Effector memory CD8-positive, alpha-beta T cell (primary cell): Measurements from ENCODE around the gene MAN1B1.
"Not testable (repeated sequence)": the region's sequence is repeated elsewhere in the genome, so short reads cannot be mapped to it uniquely, and the experiment has no call there.

Experiments used
- ATAC-seq: fragments of 150-1000 bp; cut with Tn5 transposase; replicated peaks from 2 replicates; pipeline ENCODE4 v1.10.0; 2021; ENCODE audit warnings: mild to moderate bottlenecking, moderate library complexity
- DNase-seq, 3 experiments: peaks; one replicate each; pipeline ENCODE4 v3.0.0; 2021
- H3K27ac Mint-ChIP-seq, 2 donors: one replicate each; pipeline ENCODE4 v1.8.0; 2022; ENCODE audit warnings: mild to moderate bottlenecking in 2 of 2, mixed read lengths in 2 of 2, moderate library complexity in 2 of 2
- H3K27me3 Mint-ChIP-seq, 2 donors: one replicate each; pipeline ENCODE4 v1.8.0; 2022; ENCODE audit warnings: mixed read lengths in 2 of 2
- H3K36me3 Mint-ChIP-seq: one replicate; pipeline ENCODE4 v1.8.0; 2022; ENCODE audit warnings: mild to moderate bottlenecking, moderate library complexity, mixed read lengths; ENCODE audit not compliant: insufficient read depth
- H3K4me1 Mint-ChIP-seq, 2 donors: one replicate each; pipeline ENCODE4 v1.8.0; 2022; ENCODE audit warnings: low read depth in 2 of 2, mixed read lengths in 2 of 2
- H3K4me3 Mint-ChIP-seq, 2 donors: one replicate each; pipeline ENCODE4 v1.8.0; 2022; ENCODE audit warnings: mild to moderate bottlenecking in 2 of 2, mixed read lengths in 2 of 2, moderate library complexity in 2 of 2
- H3K9me3 Mint-ChIP-seq, 2 donors: one replicate each; pipeline ENCODE4 v1.8.0; 2022; ENCODE audit warnings: mixed read lengths in 2 of 2

The MAN1B1 gene

DNA sequence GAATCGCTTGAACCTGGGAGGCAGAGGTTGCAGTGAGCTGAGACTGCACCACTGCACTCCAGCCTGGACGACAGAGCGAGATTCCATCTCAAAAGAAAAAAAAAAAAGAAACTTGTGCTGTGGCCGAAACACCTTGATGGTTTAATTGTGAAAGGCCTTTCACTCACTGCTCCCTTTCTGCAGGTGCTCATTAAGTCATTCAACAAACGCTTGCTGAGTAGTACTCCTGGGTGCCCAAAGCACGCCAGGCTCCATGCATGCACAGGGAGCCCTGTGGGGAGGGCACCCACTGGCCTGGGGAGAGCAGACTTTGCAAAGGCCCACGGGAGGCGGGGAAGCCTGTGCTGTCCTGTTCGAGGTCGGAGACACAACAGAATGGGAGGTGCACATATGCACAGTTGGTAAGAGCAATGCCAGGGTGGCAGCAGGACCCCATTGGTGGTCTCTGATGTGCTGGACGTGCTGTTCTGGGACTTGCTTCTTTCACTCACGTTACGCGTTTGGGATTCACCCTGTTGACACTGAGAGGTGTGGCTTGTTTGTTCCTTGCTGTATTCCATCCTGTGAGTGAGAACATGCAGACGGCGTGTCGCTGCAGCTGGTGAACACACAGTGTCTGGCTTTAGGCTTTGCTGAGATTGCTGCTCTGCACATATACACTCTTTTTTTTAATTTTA is 29.9 kb upstream of the MAN1B1 start:
- H3K9me3 Mint-ChIP-seq, result no peaks in the 10 kb centered on the region

DNA sequence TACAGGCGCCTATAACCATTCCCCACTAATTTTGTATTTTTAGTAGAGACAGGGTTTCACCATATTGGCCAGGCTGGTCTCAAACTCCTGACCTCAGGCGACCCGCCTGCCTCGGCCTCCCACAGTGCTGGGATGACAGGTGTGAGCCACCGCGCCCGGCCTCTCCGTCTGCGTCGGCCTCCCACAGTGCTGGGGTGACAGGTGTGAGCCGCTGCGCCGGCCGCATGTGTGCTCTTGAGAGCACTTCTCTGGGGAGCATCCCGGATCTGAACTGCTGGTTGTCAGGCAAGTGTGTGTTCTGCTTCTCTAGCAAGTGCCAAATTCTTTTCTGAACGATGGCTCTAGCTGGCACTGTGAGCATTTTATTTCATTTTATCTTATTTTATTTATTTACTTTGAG is 29.2 kb upstream of the MAN1B1 start:
- no peaks in the 10 kb centered on the region for H3K9me3 Mint-ChIP-seq
- peaks cover 3% of the 10 kb centered on the region for H3K36me3 Mint-ChIP-seq
- H3K4me1 Mint-ChIP-seq, result no peaks in the 10 kb centered on the region
- ATAC-seq (no peak), DNase-seq (no peak)
- H3K4me3 Mint-ChIP-seq, result no peak overlapping the region
- no peak overlapping the region for H3K27ac Mint-ChIP-seq
- H3K27me3 Mint-ChIP-seq, result peaks cover 4 to 5% of the 10 kb centered on the region in 2 donors

More for the DNA sequence above, 29.9 kb upstream of the MAN1B1 start:
- H3K4me3 Mint-ChIP-seq, result no peak overlapping the region
- H3K4me1 Mint-ChIP-seq, result no peaks in the 10 kb centered on the region
- H3K27ac Mint-ChIP-seq, result no peak overlapping the region
- H3K27me3 Mint-ChIP-seq, result peaks cover 4 to 12% of the 10 kb centered on the region in 2 donors
- H3K36me3 Mint-ChIP-seq, result peaks cover 4% of the 10 kb centered on the region
- ATAC-seq (no peak), DNase-seq (no peak)

DNA sequence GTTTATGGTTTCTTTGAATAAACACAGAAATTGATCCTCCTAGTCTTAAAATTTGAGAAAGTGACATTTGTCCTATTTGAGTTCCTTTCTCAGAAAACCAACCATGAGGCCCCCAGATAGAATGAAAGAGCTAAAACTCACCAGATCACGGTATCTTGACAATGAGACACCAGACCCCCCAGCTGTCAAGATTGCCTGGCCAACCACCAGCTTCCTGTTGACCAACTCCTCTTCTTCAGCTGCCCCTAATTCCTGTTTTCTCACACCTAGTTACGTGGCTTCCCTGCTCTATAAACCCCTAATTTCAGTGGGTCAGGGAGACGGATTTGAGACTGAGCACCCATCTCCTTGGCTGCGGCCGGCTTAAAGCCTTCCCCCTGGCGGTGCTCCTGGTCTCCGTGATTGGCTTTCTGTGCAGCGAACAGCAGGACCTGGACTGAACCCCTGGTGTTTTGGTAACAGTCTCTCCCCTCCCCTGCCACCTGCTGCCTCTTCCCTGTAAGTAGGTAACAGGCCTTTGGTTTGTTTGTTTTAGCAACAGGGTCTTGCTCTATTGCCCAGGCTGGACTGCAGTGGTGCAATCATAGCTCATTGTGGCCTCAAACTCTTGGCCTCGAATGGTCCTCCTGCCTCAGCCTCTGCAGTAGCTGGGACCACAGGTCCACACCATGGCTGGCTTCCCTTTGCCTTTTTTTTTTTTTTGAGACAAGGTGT is 28.1 kb upstream of the MAN1B1 start:
- ATAC-seq (no peak), DNase-seq (no peak)
- H3K27ac Mint-ChIP-seq, result no peak overlapping the region
- no peak overlapping the region for H3K4me3 Mint-ChIP-seq
- no peaks in the 10 kb centered on the region for H3K36me3 Mint-ChIP-seq
- no peaks in the 10 kb centered on the region for H3K9me3 Mint-ChIP-seq
- H3K4me1 Mint-ChIP-seq, result no peaks in the 10 kb centered on the region
- H3K27me3 Mint-ChIP-seq, result no peaks in the 10 kb centered on the region

DNA sequence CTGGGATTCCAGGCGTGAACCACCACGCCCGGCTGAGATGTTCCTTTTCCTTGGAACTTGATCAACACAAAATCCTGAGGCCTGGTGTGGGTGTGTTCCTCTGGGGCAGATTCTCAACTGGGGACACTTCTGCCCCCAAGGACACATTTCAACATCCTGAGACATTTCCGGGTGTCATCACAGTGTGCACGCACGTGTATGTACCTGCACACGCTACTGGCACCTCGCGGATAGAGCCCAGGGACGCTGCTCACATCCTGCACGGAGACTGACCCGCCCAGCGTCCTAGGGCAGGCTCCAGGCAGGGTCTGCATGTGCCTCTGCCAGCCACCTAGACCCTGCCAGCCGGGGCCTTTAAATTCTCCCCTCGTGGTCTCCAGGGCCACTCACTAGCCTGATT is 24.4 kb upstream of the MAN1B1 start:
- Mint-ChIP-seq H3K27me3 (no peaks in the 10 kb centered on the region), H3K9me3 (no peaks in the 10 kb centered on the region), H3K4me1 (peaks cover 0 to 3% of the 10 kb centered on the region in 2 donors), H3K4me3 (no peak overlapping the region), H3K27ac (no peak overlapping the region), H3K36me3 (no peaks in the 10 kb centered on the region)
- ATAC-seq (no peak), DNase-seq (no peak)

DNA sequence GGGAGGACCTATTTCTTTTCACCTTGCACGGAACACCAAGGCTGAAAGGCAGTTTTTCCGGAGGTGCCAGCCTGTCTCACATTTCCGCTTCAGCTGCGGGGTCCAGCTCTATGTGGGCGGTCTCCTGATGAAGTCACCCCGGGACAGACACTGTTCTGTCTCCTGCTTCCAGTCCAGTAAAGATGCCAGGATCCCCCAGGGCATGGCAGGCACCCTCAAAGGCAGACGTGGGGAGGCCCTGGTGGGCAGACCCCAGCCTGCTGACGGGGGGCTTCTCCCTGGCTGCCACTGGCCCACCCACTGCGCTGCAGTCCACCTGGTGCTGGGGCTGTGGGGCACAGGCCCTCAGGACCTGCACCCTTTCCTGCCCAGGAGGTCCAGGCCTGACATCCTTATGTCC is 24.0 kb upstream of the MAN1B1 start:
- not testable (repeated sequence) for H3K27ac Mint-ChIP-seq, DNase-seq, H3K9me3 Mint-ChIP-seq

DNA sequence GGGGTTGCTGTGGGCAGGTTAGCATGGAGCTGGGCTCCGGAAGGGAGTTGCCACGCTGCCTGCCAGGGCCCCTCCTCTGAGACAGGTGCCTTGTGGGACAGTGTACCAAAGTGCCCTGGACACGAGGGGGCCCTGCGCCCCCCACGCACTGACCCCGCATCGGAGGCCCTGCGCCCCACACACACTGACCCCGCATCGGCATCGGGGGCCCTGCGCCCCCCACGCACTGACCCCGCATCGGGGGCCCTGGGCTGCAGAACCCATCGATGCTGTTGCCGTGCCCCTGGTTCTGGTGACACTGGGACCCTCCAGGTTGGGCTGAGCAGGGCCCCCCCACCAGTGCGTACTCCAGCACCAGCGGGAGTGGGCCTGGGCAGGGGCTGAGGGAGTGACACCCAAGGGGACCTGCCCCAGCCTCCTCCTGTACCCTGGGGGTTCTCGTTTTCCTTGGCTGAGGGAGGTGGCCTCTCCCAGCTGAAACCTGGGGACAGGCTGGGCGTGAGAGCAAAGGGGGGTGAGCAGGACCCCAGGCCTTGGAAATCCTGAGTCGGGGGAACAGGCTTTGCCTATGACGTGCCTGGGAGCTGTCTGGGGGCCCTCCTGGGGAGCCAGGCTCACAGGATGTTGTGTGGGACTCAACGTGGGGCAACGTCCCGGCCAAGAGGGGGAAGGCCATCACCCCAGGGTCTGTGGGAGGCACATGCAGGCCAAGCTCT is 23.3 kb upstream of the MAN1B1 start:
- H3K27ac Mint-ChIP-seq, result no peak overlapping the region
- H3K9me3 Mint-ChIP-seq, result no peaks in the 10 kb centered on the region
- ATAC-seq, result no peak

More for the DNA sequence above, 24.0 kb upstream of the MAN1B1 start:
- H3K4me3 Mint-ChIP-seq, ATAC-seq, H3K27me3 Mint-ChIP-seq, H3K36me3 Mint-ChIP-seq, H3K4me1 Mint-ChIP-seq: not testable (repeated sequence)

DNA sequence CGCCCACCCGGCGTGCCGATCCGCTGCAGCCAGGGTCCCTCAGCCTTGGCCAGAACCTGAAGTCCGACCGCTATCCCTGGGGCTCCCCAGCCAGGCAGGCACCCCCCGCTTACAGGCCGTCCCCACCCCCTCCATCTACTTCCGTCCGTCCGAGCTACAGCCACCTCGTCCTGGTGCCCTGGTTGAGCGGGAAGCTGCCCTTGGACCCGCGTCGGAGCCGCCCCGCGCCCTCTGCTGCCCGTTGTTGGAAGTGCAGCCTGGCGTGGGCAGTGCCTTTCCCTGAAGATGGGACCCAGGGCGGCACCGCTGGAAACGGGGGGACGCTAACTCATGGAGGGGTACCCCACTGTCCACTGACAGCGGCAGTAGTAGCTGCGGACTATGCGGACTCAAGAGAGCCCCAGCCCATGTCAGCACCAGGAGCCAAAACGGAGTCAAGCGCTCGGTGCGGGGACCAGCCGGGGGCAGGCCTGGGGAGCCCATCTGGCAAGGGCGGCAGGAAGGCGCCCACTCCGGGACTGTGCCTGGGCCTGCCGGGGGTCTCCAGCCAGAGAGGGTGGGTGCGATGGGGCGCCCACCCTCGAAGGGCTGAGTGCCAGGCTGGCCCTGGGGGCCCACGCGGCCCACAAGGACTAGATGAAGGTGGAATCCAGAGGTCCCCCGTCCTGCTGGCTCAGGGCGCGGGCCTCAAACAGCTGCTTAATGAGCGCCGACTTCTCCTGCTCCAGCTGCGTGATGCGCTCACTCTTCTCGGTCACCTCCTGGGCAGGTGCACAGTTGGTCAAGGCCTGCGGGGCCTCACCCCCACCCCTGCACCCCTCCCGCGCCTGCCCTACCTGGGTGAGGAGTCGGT is 22.5 kb upstream of the MAN1B1 start:
- Mint-ChIP-seq H3K4me1 (peaks cover 4 to 7% of the 10 kb centered on the region in 2 donors), H3K9me3 (no peaks in the 10 kb centered on the region), H3K27me3 (peaks cover 0 to 7% of the 10 kb centered on the region in 2 donors), H3K27ac (no peak overlapping the region), H3K4me3 (no peak overlapping the region), H3K36me3 (peaks cover 4% of the 10 kb centered on the region)
- ATAC-seq, result peak; percentile 44
- DNase-seq, result peak; percentile 59 to 61 (median 59)

More for the DNA sequence above, 23.3 kb upstream of the MAN1B1 start:
- no peak overlapping the region for H3K4me3 Mint-ChIP-seq
- H3K27me3 Mint-ChIP-seq, result peaks cover 0 to 7% of the 10 kb centered on the region in 2 donors
- H3K36me3 Mint-ChIP-seq, result peaks cover 4% of the 10 kb centered on the region
- DNase-seq, result no peak
- peaks cover 4 to 7% of the 10 kb centered on the region in 2 donors for H3K4me1 Mint-ChIP-seq

DNA sequence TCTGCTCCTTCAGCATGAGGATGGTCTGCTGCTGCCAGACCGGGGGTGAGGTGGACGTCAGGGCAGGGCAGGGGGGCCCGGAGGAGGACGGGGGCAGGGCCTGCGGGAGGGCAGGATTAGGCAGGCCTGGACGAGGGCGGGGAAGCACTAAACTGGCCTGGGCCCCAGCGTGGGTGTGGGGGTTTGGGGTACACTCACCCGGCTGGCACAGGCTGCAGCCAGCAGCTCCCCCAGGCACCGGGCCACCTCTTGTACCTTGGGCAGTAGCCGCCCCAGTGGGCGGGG is 22.0 kb upstream of the MAN1B1 start:
- no peak for DNase-seq
- peaks cover 4% of the 10 kb centered on the region for H3K36me3 Mint-ChIP-seq
- H3K4me3 Mint-ChIP-seq, result no peak overlapping the region

DNA sequence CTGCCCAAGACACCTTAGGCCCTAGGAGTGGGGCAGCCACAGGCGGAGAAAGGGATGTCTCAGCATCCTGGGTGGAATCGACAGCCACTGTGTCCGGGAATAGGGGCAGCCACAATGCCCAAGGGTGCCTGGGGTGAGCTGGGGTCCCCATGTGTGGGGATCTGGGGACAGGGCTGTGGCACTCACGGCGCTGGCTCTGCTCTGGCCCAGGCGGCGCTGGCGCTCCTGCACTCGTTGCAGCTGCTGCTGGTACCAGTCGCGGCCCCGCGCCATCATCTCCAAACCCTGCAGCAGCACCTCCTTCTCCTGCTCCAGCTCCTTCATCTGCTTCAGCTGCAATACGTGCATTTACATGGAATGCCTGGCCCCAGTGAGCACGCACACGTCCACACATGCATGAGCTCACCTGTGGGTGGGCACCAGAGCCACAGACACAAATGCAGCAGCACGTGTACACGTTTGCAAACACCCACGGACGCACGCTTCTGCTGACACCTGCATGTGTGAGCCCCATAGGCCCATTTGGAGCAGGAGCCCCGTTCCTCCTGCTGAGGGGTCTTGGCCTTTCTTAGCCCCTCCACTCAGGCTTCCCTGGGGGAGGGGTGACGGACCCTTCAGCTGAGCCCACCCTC is 21.3 kb upstream of the MAN1B1 start:
- no peaks in the 10 kb centered on the region for H3K9me3 Mint-ChIP-seq
- peaks cover 0 to 7% of the 10 kb centered on the region in 2 donors for H3K27me3 Mint-ChIP-seq
- peaks cover 5% of the 10 kb centered on the region for H3K36me3 Mint-ChIP-seq
- peaks cover 4 to 7% of the 10 kb centered on the region in 2 donors for H3K4me1 Mint-ChIP-seq
- no peak overlapping the region for H3K27ac Mint-ChIP-seq
- ATAC-seq (no peak), DNase-seq (no peak)
- H3K4me3 Mint-ChIP-seq, result no peak overlapping the region

More for the DNA sequence above, 22.0 kb upstream of the MAN1B1 start:
- H3K9me3 Mint-ChIP-seq, result no peaks in the 10 kb centered on the region
- H3K27me3 Mint-ChIP-seq, result peaks cover 0 to 7% of the 10 kb centered on the region in 2 donors
- no peak overlapping the region for H3K27ac Mint-ChIP-seq
- no peak for ATAC-seq
- H3K4me1 Mint-ChIP-seq, result peaks cover 4 to 7% of the 10 kb centered on the region in 2 donors

DNA sequence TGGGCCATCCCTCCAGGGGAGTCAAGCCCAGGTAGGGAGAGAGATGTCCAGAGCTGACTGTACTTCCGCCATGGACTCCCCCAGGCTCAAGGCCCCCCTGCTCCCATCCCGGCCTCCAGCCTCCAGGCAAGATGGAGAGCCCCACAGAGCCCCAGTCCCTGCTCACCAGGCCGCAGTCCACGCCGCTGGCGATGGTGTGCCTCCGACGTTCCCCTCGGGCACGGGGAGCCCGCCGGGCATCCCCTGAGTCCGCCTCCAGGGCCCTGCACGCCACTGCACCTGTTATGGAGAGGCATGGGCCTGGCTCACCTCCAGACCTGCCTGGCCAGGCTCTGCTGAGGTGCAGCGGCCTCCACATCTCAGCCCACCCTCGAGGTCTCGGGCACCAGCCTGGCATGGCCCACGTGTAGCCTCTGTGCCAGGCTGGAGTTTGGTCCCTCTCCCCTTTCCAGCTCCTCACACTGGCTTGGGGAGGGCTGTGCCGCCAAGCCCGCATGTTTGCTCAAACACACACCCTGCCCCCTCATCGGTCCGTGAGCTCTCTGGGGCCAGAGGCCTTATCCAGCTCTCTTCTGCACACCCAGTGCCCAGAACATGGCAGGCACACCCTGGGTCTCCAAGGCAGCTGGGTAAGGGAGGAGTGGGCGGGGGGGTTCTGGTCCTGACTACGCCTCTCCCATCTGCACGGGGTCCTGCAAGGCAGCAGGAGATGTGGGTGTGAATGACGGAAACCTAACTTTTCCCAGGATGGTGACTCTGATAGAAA is 20.5 kb upstream of the MAN1B1 start:
- no peak overlapping the region for H3K4me3 Mint-ChIP-seq
- peaks cover 8% of the 10 kb centered on the region for H3K36me3 Mint-ChIP-seq
- ATAC-seq (no peak), DNase-seq (no peak)
- H3K27ac Mint-ChIP-seq, result no peak overlapping the region
- no peaks in the 10 kb centered on the region for H3K9me3 Mint-ChIP-seq
- H3K4me1 Mint-ChIP-seq, result peaks cover 9 to 12% of the 10 kb centered on the region in 2 donors
- peaks cover 0 to 7% of the 10 kb centered on the region in 2 donors for H3K27me3 Mint-ChIP-seq

DNA sequence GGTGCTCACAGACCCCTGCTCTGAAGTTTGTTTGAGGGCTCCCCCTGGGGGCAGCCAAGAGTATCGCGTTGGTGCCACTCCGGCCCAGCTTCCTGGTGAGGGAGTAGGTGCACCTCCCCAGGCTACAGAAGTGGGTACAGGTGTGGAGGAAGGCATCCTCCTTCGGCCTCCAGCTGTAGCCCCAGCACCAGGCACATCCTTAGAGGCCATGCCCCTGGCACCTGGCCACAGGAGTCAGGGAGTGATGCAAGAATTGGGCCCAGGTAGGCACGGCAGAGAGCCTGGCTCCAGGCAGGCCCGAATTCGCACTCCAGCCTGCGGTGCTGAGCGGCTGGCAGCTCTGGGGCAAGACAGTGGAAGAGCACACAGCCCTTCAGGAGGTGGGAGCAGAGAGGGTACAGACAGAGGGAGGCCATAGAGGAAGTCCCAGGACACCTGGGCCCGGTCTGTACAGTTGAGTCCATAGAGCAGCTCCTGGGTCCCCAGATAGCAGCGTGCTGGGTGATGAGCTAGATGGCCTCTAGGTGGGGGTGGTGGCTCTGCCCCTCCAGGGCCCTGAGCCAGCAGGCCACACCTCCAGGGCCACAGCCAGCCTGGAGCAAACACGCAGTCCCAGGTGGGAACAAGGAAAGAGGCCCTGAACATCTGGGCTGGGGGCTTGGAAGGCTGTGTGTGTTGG is 18.8 kb upstream of the MAN1B1 start:
- Mint-ChIP-seq H3K27ac (peak overlapping the region; percentile 62 to 85), H3K4me3 (peak overlapping the region; percentile 63 to 78)
- peak; percentile 56 for ATAC-seq

More for the DNA sequence above, 18.8 kb upstream of the MAN1B1 start:
- H3K4me1 Mint-ChIP-seq, result peaks cover 10 to 15% of the 10 kb centered on the region in 2 donors
- peaks cover 8% of the 10 kb centered on the region for H3K36me3 Mint-ChIP-seq
- peaks cover 0 to 7% of the 10 kb centered on the region in 2 donors for H3K27me3 Mint-ChIP-seq
- no peaks in the 10 kb centered on the region for H3K9me3 Mint-ChIP-seq
- DNase-seq, result peak; percentile 81 to 87 (median 84)
